HG03064 (cell line): ENCODE measurements around the gene TBCK.
A peak's percentile ranks its signal among the peaks of the same experiment; 100 is the strongest.

Source experiments
- ATAC-seq: cut with Tn5 transposase; IDR thresholded peaks from one replicate; pipeline ENCODE4 v1.9.1; 2021; ENCODE audit warnings: low read depth; ENCODE audit not compliant: unreplicated experiment

Gene TBCK

DNA sequence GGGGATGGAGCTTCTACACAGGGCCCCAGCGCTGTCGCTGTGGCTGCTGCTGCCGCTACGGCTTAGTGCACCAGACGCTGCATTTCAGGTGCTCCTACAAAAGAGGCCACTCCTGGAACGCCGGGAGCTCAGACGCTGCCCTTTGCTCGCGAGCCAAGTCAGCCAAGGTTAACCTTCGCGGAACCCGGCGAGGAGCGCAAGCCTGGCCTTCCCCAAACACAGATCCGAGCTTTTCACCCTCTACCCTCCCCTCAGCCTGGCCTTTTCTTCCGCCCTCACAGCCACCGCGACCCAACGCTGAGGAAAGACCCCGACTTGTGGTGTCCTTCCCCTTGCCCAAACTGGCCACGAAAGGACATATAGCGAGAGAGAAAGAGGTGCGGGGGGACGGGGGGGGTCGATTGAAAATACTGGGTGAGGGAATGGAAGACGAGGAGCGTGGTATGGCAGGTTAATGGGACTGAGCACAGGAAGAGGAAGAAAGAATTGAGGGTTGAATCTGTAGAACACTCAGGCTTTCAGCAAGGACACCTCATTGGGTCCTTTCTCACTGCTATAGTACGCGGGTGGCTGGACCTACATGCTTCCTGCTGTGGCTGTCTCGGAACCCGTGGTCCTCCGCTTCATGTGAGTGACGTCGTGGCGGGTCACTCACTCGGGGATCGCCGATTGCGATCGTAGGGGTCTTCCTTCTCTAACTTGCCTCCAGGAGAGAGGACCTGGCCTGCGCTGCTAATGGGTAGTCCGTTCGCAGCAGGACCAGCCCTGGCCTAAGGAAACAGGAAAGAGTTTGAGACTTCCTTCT, at the start of gene TBCK, which contains the start of gene AIMP1:
TSS of gene TBCK (minus strand) at position 242 of the 805 bp plus-strand sequence. CDS start 7,249 bp downstream, outside the sequence.
TSS of gene AIMP1 (plus strand) at position 583 of the 805 bp plus-strand sequence. CDS start 8,460 bp downstream, outside the sequence.
- peak; percentile 76 for ATAC-seq

DNA sequence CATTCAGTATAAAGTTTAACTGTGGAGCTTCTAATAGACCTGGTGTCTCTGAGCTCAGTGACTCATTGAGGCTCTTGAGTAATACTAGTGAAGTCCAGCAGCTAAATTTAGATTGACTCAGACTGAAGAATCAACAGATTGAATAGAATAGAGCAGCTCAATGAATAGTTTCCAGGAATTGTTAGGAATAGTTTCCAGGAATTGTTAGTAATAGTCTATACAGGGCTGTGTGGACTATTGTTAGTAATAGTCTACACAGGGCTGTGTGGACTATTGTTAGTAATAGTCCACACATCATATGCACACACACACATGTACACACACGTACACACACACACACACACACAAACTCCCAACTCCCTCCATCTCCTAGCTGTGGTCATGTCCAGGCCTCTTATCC, 49.6 kb upstream of the TBCK start:
- no peak for ATAC-seq

DNA sequence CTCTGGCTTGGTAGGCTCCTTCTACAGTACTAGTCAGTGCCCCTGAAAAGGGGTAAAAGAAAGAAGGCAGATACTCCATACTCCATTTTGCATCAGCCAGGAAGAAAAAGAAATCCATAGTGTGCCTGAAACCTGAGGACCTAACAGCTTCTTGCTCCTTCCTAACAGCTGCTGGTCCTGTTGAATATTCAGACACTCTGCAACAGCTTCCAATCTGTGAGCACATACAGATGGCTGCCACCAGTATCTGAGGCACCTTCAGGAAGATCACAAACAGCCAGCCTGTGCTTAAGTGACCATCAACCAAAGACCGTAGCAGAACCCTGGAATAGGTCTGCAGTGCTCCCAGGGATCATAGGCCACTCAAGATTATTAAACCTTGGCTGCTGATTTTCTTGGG, 48.3 kb upstream of the TBCK start:
- no peak for ATAC-seq

DNA sequence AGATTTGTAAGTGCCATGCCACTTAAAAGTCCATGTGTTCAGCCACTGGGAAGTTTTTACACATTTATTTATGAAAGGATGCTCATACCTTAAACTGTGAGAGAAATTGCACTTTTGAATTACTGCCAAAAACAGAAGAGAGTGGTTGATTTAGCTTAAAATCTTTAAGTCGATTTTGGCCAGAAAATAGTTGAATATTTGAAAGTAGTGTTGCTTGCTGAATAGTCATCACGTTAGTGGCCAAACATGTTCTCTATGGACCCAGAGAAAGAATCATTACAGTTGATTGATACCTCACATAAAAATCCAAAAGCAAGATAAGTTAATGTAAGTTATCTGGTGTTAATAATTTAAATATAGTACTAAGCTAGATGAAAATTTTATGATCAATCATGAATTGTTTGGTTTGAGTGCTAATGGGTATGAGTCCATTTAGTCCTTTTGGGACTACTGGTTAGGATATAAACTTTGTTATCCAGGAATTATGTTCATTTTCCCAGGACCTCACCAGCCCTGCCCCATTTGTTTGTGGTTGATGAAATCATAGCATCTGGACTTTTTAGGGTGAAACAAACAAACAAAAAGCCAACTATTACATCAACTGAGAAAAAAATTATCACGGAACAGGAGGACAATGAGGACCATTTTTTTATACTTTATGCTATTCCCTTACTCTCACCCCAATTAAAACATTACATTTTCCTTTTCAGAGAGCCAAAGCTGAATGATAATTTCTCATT, 46.2 kb upstream of the TBCK start:
- no peak for ATAC-seq

DNA sequence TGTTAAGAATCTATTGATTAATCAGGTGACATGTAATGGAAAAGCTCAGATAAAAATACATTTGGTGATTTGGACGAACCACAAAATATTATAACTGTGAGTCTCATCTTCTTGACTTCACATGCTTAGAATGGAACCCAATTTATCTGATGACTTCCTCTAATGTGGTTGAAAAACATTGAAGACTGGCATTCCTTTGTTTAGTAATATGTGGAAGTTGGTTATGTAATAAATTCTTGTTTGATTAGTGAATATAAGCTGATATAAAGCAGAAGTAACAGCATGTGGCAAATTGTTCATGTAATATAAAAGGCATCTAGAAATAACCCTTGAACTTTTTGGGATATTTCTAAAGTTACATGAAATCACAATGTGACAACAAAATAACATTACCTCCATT, 42.9 kb upstream of the TBCK start:
- ATAC-seq = no peak

DNA sequence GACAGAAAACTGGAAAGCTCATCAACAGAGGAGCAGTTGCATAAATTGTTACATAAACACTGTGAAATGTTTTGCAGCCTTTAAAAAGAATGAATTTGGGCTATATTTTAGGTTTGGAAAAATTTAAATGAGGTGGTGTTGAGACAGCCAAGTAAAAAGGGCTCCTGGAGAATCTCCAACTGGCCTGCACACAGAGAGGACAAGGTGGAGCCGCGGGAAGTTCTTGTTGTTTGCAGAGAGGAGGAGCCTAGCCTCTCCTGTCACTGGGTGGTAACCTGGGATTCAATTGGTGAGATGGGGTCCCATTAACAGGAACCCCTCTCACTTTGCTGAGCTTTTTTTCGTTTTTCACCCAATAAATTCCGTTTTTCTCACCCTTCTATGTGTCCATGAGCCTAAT, 39.2 kb upstream of the TBCK start:
- no peak for ATAC-seq

DNA sequence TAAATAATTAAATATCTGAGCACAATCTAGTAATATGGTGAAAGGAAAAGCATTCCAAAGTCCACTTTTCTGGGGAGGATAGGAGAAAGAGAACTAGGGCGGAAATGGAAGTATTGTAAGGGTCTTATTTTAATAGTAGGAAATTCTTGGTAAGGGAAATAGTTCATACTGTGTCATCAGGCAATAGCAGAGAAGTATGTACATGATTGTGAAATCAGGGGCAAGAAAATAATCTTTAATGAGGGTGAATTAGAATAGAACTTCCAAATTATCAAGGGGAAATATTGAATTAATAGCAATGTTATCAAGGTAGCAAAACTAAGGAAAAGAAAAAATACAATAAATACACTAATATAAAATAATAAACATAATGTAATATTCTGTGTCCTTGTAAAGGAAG, 37.8 kb upstream of the TBCK start:
- ATAC-seq = no peak

DNA sequence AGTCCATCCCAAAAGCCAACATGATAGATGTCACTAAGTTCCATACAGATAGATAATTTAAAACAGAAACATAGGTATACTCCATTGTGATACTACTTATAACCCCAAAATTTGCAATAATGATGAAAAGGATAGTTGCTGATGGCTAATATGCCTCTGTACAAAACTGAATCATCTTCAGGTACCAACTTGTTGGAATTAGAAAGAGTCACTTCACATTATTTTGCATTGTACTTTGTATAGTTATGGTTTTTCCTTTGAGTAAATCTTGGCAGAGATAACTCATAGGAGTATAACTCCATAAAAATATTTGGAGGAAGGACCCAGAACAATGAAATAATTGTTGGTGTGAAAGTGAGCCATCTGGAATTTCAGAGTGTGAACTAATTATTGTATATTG, 35.0 kb upstream of the TBCK start:
- no peak for ATAC-seq

DNA sequence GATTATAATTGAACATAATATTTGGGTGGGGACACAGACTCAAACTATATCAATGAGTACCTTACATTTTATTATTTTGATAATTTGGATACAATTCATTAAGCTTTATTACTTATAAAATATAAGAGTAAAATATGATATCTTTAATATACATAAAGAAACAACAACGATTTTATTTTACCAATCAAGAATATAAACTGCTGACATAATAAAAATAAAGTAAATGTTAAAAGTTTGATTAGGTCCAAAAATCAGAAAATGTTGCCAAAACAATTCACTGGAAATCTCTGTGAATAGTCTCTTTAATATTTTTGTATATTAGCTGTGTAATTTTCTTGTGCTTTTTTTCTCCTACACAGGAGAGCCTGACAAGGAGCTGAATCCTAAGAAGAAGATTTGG, 31.2 kb upstream of the TBCK start:
- no peak for ATAC-seq

DNA sequence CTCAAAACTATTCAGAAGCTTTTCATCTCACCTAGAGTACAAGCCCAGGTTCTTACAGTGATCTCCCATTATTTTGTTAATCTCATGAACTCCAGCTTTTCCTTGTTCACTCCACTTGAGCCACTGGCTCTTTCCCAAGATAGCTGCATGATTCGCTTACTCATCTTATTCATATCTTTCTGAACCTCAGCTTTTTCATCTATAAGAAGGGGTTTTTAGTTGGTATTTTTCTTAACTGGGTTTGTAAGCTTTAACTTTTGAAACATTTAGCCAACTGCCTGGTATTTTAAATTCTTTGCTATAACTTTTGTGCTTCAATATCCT, 28.6 kb upstream of the TBCK start:
- no peak for ATAC-seq

DNA sequence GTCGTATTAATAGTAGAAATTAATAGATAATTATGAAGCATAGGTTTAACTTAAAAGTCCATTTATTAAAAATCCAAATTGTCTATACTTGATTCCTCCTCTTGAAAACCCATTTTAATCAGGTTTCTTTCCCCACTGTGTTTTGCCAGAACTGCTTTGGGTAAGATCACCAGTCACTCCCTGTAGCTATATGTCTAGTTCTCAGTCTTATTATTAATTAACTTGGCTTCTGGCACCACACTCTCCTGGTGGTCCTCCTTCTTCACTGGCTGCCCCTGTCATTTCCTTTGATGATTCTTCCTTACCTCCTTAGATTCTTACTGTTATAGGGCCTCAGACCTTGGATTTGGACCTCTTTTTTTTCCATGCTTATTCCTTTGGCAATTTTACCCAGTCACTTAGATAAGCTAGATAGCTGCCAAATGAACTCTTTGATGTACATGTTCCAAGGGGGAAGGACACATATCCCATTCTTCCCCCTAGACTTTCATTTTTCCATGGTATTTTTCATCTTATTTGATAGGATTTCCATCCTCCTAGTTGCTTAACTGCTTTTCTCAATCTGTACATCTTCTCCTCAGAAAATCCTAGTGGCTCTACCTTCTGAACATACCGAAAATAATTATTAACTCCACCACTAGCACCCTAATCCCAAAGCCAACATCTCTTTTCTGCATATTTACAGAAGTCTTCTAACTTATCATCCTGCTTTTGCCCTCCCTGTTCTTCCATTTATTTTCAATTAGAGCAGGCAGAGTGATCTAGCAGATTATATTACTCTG, 28.0 kb upstream of the TBCK start:
- no peak for ATAC-seq

DNA sequence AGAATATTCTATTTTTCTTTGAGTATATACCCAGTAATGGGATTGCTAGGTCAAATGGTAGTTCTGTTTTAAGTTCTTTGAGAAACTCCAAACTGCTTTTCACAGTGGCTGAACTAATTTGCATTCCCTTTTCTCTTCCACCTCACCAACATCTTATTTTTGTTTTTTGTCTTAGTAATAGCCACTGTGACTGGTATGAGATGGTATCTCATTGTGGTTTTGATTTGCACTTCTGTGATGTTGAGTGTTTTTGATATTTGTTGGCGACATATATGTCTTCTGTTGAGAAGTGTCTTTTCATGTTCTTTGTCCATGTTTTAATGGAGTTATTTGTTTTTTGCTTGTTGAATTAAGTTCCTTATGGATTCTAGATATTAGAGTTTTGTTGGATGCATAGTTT, 24.8 kb upstream of the TBCK start:
- ATAC-seq = no peak

DNA sequence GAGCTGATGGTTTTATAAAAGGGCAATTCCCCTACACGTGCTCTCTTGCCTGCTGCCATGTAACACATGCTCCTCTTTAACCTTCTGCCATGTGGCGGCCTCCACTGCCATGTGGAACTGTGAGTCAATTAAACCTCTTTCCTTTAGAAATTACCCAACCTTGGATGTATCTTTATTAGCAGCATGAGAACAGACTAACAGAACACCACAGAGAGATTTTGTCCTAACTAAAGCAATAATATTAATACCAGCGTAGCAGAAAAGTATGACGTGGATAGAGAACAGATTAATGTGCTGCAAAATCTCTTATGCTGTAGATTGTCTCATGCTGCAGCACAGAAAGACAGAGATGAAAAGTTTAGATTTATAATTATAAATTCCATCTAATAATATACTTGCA, 23.4 kb upstream of the TBCK start:
- ATAC-seq = no peak

DNA sequence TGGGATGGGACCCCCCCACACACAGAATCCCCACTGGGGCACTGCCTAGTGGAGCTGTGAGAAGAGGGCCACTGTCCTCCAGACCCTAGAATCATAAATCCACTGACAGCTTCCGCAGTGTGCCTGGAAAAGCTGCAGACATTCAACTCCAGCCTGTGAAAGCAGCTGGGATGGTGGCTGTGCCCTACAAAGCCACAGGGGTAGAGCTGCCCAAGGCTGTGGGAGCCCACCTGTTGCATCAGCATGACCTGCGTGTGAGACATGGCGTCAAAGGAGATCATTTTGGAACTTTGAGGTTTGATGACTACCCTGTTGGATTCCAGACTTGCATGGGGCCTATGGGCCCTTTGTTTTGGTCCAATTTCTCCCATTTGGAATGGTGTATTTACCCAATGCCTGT, 22.7 kb upstream of the TBCK start:
- ATAC-seq = no peak

DNA sequence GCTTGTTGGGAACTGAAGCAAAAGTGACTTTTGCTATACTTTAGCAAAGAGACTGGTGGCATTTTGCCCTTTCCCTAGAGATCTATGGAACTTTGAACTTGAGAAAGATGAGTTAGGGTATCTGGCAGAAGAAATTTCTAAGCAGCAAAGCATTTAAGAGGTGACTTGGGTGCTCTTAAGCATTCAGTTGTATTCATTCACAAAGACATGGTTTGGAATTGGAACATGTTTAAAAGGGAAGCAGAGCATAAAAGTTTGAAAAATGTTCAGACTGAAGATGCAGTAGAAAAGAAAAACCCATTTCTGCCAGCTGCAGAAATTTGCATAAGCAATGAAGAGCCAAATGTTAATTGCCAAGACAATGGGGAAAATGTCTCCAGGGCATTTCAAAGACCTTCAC, 21.9 kb upstream of the TBCK start:
- no peak for ATAC-seq

DNA sequence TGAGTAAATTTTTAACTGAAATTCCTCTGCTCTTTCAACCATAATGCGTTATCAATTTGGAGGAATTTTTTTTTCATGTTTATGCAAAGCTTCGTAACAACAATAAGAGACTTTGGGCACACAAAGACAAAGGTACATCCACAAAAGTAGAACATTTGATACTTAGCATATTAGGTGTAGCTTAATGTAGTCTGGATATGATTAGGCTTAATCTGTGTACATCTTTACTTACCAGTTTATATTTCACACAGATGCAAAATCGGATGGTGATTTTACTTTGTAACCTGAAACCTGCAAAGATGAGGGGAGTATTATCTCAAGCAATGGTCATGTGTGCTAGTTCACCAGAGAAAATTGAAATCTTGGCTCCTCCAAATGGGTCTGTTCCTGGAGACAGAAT, 20.6 kb upstream of the TBCK start:
- no peak for ATAC-seq

DNA sequence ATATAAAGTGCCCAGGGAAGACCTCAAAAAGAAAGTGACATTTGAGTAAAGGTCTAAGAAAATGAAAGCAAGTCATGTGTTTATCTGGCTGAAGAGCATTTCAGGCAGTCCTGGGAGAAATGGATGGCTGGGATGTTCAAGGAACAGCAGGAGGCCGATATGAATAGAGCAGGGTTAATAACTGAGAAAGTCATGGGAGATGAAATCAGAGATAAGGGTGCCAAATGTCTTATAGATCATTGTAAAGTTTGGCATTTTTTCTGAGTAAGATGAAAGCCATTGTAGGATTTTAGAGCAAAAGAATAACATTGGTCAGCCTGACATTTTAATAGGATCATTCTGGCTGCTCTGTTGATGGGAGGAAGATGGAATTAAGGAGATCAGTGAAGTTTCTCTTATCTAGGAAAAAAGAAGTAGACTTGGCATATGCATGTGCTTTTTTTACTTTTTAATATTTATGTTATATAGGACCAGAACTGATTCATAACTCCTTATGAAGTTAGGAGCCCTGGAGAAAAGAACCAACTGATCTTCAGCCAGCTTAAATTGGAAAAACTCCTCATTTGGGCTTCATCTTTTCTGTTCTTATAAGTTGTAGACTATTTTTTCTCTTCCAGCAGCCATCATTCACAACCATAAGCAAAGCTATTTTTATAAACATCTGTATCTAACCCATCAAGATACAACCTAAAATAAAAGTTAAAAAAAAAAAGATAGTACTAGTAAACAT, 18.9 kb upstream of the TBCK start:
- ATAC-seq = no peak

DNA sequence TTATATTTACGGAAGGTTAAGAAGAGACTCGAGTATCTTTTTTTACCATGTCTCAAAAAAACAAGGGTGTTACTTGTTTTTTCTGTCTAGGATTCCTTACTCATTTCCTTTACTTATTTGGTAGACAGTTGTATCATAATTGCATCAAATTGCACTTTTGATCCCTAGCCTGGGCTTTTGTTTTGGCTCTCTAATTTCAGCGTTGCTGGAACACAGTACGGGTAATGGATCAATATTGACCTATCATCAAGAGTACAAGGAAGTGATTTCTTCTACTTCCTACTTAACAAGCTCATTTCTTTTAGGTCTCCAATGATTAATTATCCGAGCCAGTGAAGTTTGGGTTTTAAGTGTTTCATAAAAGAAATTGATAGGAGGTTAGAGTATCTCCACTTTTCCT, 17.2 kb upstream of the TBCK start:
- no peak for ATAC-seq

DNA sequence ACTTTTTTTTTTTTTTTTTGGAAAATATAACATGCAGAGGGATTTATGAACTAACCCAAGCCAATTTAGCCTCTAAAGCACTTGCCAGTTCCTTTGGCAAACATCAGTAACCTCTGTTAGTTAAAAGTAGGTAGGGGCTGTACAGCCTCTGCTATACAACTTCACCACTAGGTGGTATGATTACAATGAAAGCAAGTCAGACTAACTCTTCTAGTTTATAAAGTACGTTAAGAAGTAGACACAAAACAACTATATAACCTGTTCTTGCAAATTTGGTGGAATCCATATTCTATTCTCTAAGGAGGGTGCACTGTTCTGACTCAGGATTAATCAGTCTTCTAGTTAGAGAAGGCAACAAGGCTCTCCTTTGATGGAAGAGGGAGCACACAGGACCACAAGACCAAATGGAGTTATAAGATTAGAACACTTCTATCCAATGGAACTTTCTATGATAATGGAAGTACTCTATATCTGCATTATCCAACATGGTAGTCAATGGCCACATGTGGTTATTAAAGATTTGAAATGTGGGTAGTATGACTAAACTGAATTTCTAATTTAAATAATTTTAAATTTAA, 13.1 kb upstream of the TBCK start:
- ATAC-seq = peak; percentile 77

DNA sequence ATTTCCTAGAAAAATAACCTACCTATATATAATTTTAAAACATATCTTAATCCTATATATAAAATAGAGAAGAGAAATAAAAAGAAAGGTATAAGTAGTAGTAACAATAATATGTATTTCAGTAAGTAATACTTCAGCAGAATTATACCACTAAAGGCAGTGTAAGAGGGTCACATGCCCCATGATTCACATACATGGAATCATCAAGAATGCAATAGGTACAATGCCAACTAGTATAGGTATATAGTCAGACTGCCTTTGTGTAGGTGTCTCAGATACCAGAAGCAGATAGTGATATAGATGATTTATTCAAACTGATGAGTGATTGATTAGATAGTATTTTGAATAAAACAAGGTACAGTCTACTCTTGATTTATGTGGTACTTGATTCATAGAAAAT, 9.8 kb upstream of the TBCK start:
- no peak for ATAC-seq
